Aorta (tissue), 5 donors: ENCODE results near the gene EBF4. TPM values are rescaled to one million over a fixed set of nuclear protein-coding genes. Genes with fewer than 3 reads are reported as not detected.

Experiments used
- ATAC-seq: fragments of 200-7000 bp; cut with Tn5 transposase; one replicate; pipeline ENCODE4 v1.9.1; 2022; ENCODE audit warnings: moderate library complexity; ENCODE audit not compliant: low FRiP score
- DNase-seq, 2 donors: peaks; one replicate each; pipeline ENCODE4 v3.0.0-alpha.2; 2020
- H3K27ac ChIP-seq, 2 donors: one replicate each; pipeline ENCODE4 v1.5.1; 2013; ENCODE audit warnings: low read length in 2 of 2, mild to moderate bottlenecking in 2 of 2, moderate library complexity in 2 of 2, control low read depth in 1 of 2, inconsistent platforms in 1 of 2, low read depth in 1 of 2
- H3K27me3 ChIP-seq, 2 donors: one replicate each; pipeline ENCODE4 v1.6.1; 2013; ENCODE audit warnings: control low read depth in 1 of 2, low read length in 1 of 2, mild to moderate bottlenecking in 1 of 2, moderate library complexity in 1 of 2; ENCODE audit not compliant: insufficient read depth in 2 of 2, control insufficient read depth in 1 of 2
- H3K36me3 ChIP-seq, 2 donors: one replicate each; pipeline ENCODE4 v1.6.1; 2013; ENCODE audit warnings: control low read depth in 1 of 2, low read length in 1 of 2, mild to moderate bottlenecking in 1 of 2; ENCODE audit not compliant: insufficient read depth in 2 of 2, control insufficient read depth in 1 of 2
- H3K4me1 ChIP-seq, 2 donors: one replicate each; pipeline ENCODE4 v1.6.1; 2013; ENCODE audit warnings: low read length in 2 of 2, control low read depth in 1 of 2, mild to moderate bottlenecking in 1 of 2, moderate library complexity in 1 of 2; ENCODE audit not compliant: insufficient read depth in 2 of 2, control insufficient read depth in 1 of 2
- H3K4me3 ChIP-seq, 2 donors: one replicate each; pipeline ENCODE4 v1.5.1; 2013; ENCODE audit warnings: low read length in 2 of 2, control low read depth in 1 of 2, mild to moderate bottlenecking in 1 of 2
- H3K9me3 ChIP-seq: one replicate; pipeline ENCODE4 v1.6.1; 2013; ENCODE audit warnings: mild to moderate bottlenecking, low read length; ENCODE audit not compliant: control insufficient read depth
- WGBS, 2 donors: extraction: QIAGEN DNeasy Blood & Tissue Kit; methylation state at CpG; one replicate each; pipeline ENCODE4 v1.1.7; 2013; 5-methylcytosine and 5-hydroxymethylcytosine counted together
- intact Hi-C, 2 donors: fragments of 100-400 bp; cut with DNase I; formaldehyde crosslinking; loops; one replicate each; pipeline versions ENCODE4 v1.14.2 to v1.15.0; 2022
- polyA plus RNA-seq, 2 donors: library from polyadenylated mRNA; stranded (reverse); fragments of 200-250 nt; gene quantifications; one replicate each; pipeline ENCODE4 v1.2.3, GENCODE V29; 2013
- total RNA-seq, 2 donors: library from RNA; stranded (reverse); fragmentation: NEBNext Ultra II Directional; extraction: Animal tissue kit (Norgen Biotek cat#: 25700); gene quantifications; one replicate each; pipeline ENCODE4 v1.2.1, GENCODE V29; 2021
- donor health status: healthy with polysubstance abuse.
- donor health status: Bipolar disorder and iron deficiency.
- donor health status: DM: no; HTN: no; CAD: no.
- donor health status: DM: no; HTN: no; CAD: no.
- donor health status: DM: yes; HTN: yes; CAD: no.

The EBF4 gene
- total and polyA plus RNA-seq, 4 donors: 10.8 to 30.3 (median 18.3) TPM

DNA sequence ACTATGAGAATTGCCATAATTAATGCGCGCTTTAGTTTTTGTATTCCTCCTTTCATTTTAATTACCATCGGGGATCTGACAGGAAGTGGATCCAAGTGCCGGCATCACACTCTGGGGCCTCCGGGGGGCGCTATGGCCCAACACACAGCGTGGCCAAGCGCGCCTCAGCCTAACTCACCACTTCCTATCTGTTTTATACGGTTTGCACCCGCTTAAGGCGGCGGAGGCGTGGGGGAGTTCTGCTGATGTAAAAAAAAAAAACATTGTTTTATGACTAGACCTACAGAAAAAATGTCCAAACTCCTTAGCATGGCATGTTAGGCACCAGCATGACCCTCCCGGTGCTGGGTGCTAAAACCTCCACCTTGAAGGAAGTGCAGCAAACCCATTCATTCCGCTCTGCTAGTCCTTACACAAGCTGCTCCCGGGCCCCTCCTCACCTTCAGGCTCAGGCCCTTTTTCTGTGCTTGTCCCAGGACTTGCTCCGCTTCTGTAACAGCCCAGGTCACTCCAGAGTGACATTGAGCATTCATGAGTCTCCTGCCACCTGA lies 4.5 kb upstream of the EBF4 start:
- Histone ChIP-seq H3K36me3 (no peaks in the 10 kb centered on the region), H3K9me3 (no peaks in the 10 kb centered on the region), H3K27ac (no peak overlapping the region), H3K4me1 (no peaks in the 10 kb centered on the region), H3K27me3 (no peaks in the 10 kb centered on the region), H3K4me3 (no peak overlapping the region)
- 32 to 38% methylated on average over 18 of the region's 18 CpGs for WGBS, 2 donors
- intact Hi-C loops: no loop called here
- ATAC-seq (no peak), DNase-seq (peak in 1 of 2 donors; percentile 78)

DNA sequence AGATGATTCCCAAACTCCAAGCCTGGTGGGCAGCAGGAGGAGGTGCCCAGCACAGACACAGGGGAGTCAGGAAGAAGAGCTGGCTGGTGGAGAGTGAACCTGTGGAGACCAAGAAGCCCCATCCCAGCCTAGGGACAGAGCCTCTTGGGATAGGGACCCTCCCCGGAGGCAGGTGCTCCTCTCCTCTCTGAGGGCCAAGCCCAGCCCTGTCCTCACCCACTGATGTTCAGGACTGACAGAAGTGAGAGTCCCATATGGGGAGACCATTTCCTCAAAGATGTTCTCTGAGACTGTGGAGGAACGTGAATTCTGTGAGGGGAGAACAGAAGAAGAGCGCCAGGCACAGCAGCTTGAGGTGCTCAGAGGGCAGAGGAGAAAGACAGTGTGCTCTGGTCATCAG lies 2.4 kb upstream of the EBF4 start:
- 90 to 91% methylated on average over 3 of the region's 3 CpGs for WGBS, 2 donors
- H3K9me3 ChIP-seq: no peaks in the 10 kb centered on the region
- H3K27ac ChIP-seq: no peak overlapping the region
- intact Hi-C loops: loop anchor here in 1 of 2 donors (5.0 kb wide), 1 partner anchor 162 kb away; no protein-coding TSS in a partner anchor
- no peak for ATAC-seq
- H3K4me3 ChIP-seq: no peak overlapping the region
- H3K36me3 ChIP-seq: no peaks in the 10 kb centered on the region
- H3K4me1 ChIP-seq: no peaks in the 10 kb centered on the region
- DNase-seq: peak in 1 of 2 donors; percentile 32
- H3K27me3 ChIP-seq: no peaks in the 10 kb centered on the region

DNA sequence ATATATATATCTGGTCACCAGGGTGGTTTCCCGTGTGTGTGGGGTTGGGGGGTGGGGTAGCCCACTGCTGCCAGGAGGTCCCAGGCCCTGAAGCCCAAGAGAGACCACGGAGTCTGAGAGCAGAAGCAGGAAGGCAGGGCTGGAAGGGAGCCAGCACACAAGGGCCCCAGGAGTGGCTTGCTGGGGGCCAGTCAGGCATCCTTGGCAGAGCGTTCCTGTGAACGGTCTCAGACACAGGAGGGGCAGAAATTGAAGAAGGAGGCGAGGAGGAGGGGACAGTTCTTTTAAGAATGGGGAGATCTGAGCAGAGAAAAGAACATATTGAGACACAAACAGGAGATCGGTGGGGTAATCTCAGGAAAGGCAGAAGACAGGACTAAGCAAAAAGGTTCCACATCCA lies 1.9 kb upstream of the EBF4 start:
- intact Hi-C loops: loop anchor here in 1 of 2 donors (5.0 kb wide), 1 partner anchor 162 kb away; no protein-coding TSS in a partner anchor
- Histone ChIP-seq H3K36me3 (no peaks in the 10 kb centered on the region), H3K27me3 (no peaks in the 10 kb centered on the region), H3K4me1 (no peaks in the 10 kb centered on the region), H3K27ac (no peak overlapping the region), H3K4me3 (no peak overlapping the region), H3K9me3 (no peaks in the 10 kb centered on the region)
- 83 to 84% methylated on average over 6 of the region's 6 CpGs for WGBS, 2 donors
- ATAC-seq: no peak
- peak in 1 of 2 donors; percentile 72 for DNase-seq

DNA sequence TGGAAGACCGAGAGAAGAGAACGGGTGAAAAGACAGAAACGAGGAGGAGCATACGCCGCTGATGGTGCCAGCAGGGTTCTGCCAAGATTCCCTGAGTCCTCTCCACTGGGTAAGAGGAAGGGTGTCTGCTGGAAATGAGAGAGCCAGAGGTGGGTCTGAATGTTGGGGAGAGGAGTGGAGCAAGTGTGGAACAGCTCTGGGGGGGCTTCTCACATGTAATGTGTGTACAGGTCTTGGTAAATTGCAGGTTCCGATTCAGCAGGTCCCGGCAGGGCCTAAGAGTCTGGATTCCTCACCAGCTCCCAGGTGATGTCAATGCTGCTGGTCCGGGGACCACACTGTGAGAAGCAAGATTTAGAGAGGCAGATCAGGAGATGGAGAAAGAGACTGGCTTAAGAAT lies 1.5 kb upstream of the EBF4 start:
- Histone ChIP-seq H3K4me3 (no peak overlapping the region), H3K36me3 (no peaks in the 10 kb centered on the region), H3K9me3 (no peaks in the 10 kb centered on the region), H3K27ac (no peak overlapping the region), H3K4me1 (no peaks in the 10 kb centered on the region), H3K27me3 (no peaks in the 10 kb centered on the region)
- WGBS, 2 donors: 83 to 85% methylated on average over 8 of the region's 8 CpGs
- intact Hi-C loops: loop anchor here in 1 of 2 donors (5.0 kb wide), 1 partner anchor 161 kb away; no protein-coding TSS in a partner anchor
- DNase-seq (peak in 1 of 2 donors; percentile 23), ATAC-seq (no peak)

DNA sequence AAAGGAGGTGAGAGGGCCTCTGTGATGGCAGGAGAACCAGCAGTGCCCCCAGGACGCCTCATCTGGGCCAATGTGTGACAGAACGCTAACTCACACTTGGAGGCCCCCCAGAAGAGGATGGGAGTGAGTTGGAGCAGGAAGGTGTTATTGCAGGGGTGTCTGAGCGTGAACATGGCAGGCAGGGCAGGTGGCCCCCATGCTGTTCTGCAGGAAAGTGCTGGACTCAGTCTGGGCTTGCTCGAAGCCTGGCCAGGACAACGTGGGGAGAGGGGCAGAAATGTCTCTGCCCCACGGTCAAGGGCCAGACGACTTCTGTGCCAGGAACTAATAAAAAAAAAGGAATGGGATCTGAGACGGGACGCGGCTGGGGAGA lies 931 bp upstream of the EBF4 start:
- H3K36me3 ChIP-seq: no peaks in the 10 kb centered on the region
- ATAC-seq: no peak
- H3K4me1 ChIP-seq: no peaks in the 10 kb centered on the region
- no peaks in the 10 kb centered on the region for H3K27me3 ChIP-seq
- no peaks in the 10 kb centered on the region for H3K9me3 ChIP-seq
- 50 to 52% methylated on average over 10 of the region's 10 CpGs for WGBS, 2 donors
- DNase-seq: peak in 1 of 2 donors; percentile 62
- peak overlapping the region in 1 of 2 donors; percentile 53 for H3K27ac ChIP-seq
- intact Hi-C loops: loop anchor here in 1 of 2 donors (5.0 kb wide), 1 partner anchor 161 kb away; no protein-coding TSS in a partner anchor
- no peak overlapping the region for H3K4me3 ChIP-seq

DNA sequence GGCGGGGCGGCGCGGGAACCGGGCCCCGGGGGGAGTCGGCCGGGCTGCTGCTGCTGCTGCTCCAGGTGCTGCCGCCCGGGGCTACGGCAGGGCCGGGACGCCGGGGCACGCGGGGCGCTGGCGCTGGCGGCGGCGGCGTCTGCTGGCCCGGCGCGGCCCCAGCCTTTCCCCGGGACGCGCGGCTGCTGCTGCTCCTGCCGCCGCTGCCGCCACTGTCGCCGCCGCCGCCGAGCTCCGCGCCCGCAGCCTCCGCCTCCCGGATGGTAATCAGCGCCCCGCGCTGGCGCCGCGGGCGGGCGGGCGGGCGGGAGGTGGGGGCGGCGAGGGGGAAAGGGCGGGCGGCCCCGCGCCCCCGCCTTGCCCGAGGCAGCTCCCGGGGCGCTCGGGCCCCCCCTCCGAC lies 306 bp downstream of the EBF4 start:
- H3K36me3 ChIP-seq: no peaks in the 10 kb centered on the region
- H3K27me3 ChIP-seq: no peaks in the 10 kb centered on the region
- 0% methylated on average over 19 to 64 of the region's 64 CpGs for WGBS, 2 donors
- intact Hi-C loops: loop anchor here in 1 of 2 donors (5.0 kb wide), 1 partner anchor 159 kb away; no protein-coding TSS in a partner anchor
- no peak for ATAC-seq
- H3K9me3 ChIP-seq: no peaks in the 10 kb centered on the region
- H3K4me3 ChIP-seq: peak overlapping the region; percentile 68 to 81
- H3K4me1 ChIP-seq: no peaks in the 10 kb centered on the region
- peak in 1 of 2 donors; percentile 73 for DNase-seq
- H3K27ac ChIP-seq: peak overlapping the region in 1 of 2 donors; percentile 7

DNA sequence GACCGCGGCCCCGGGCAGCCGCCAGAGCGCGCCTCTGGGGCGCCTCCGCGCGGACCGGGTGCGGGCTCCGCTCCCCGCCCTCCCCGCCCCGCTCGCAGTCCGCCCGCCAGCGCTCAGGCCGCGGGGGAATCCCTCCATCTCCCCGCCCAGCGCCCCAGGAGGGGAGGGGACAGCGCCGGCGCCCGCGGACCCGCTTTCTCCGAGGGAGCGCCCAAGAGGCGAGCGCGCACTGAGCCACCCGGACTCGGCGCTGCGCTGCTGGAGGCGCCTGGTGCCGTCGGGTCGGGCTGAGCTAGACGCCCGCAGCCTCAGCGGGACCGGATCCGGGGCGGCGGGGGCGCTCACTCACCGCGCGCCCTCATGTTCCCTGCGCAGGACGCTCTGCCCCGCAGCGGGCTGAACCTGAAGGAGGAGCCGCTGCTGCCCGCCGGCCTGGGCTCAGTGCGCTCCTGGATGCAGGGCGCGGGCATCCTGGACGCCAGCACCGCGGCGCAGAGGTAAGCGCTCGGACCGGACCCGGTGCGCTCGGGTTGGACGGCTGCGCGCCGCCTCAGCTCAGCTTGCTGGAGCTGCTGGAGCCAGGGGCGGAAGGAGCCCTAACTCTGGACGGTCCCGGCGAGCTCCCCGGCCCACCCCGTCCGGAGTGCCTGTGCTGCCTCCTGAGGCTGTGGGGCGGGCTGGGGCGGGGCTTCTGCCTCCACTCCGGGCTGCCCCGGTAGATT lies 867 bp downstream of the EBF4 start:
- Histone ChIP-seq H3K27ac (no peak overlapping the region), H3K4me3 (peak overlapping the region; percentile 68 to 81), H3K36me3 (no peaks in the 10 kb centered on the region), H3K9me3 (no peaks in the 10 kb centered on the region), H3K4me1 (no peaks in the 10 kb centered on the region), H3K27me3 (no peaks in the 10 kb centered on the region)
- WGBS, 2 donors: 2 to 4% methylated on average over 72 to 89 of the region's 89 CpGs
- peak in 1 of 2 donors; percentile 84 for DNase-seq
- ATAC-seq: peak; percentile 49
- intact Hi-C loops: loop anchor here in 1 of 2 donors (5.0 kb wide), 1 partner anchor 159 kb away; no protein-coding TSS in a partner anchor

DNA sequence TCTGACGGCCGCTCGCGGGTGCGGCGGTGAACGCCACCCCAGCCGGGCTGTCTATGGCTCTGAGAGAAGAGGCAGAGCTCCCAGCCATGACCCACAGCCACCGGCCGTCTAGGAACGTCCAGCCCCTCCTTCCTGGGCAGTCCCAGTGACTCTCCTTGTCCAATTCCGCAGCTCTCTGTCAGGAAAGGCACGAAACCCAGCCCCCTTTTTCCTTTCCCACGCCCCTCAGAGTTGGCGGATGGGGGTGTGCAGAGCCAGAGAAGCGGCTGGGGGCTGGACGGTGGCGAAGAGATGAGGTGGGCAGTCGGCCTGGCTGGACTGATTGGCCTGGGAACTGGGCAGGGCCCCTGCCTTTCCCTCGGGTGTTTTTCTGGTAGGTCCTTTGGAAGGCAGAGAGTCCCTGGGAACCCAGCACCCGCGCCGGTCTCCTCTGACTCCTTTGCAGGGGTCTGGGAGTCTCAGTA lies 1.5 kb downstream of the EBF4 start:
- no peaks in the 10 kb centered on the region for H3K27me3 ChIP-seq
- 29 to 34% methylated on average over 23 of the region's 23 CpGs for WGBS, 2 donors
- no peaks in the 10 kb centered on the region for H3K9me3 ChIP-seq
- no peak overlapping the region for H3K4me3 ChIP-seq
- intact Hi-C loops: loop anchor here in 1 of 2 donors (5.0 kb wide), 1 partner anchor 158 kb away; no protein-coding TSS in a partner anchor
- no peak overlapping the region for H3K27ac ChIP-seq
- no peaks in the 10 kb centered on the region for H3K36me3 ChIP-seq
- H3K4me1 ChIP-seq: no peaks in the 10 kb centered on the region
- ATAC-seq (no peak), DNase-seq (peak in 1 of 2 donors; percentile 63)
